ENCODE measurements around the gene PNMA1. TPM values are rescaled to one million over a fixed set of nuclear protein-coding genes. Genes with fewer than 3 reads are reported as not detected.

Gene PNMA1
- total RNA-seq, 1 experiment from 2014 or later: 24.6 TPM

- ATAC-seq (no peak), DNase-seq (ENCODE audit: low read depth, low spot score) (no peak)
- no peak overlapping the region for H3K9ac ChIP-seq (ENCODE audit: low read length)
- H2AFZ ChIP-seq (ENCODE audit: low read depth, low read length, poor library complexity, severe bottlenecking): no peak overlapping the region
- H4K20me1 ChIP-seq (ENCODE audit: insufficient read depth): no peaks in the 10 kb centered on the region
- H3K36me3 ChIP-seq (ENCODE audit: control insufficient read depth in 1 of 2, insufficient read depth in 2 of 2, low read length in 2 of 2): peaks cover 23 to 34% of the 10 kb centered on the region in 2 experiments; a peak in 3 of 4 replicates
- no peak overlapping the region for H3K4me2 ChIP-seq (ENCODE audit: low read length)
- no peak for TF ChIP-seq CBX3 (IDR thresholded peaks at IDR 0.05; ENCODE audit: low read depth)
- no peak for TF ChIP-seq EGR1 (IDR thresholded peaks at IDR 0.05; ENCODE audit: low read depth)
- no peak for TF ChIP-seq CEBPB (IDR thresholded peaks at IDR 0.05; ENCODE audit: low read depth)
- TF ChIP-seq YY1 (IDR thresholded peaks at IDR 0.05; ENCODE audit: extremely low read depth, insufficient replicate concordance, low read depth, low read length): no peak
- TF ChIP-seq JUND (IDR thresholded peaks at IDR 0.05): no peak
- no peak for TF ChIP-seq POLR2A (IDR thresholded peaks at IDR 0.05; ENCODE audit: borderline replicate concordance, extremely low read depth, insufficient read depth, insufficient read length)
- no peak for TF ChIP-seq SRF (IDR thresholded peaks at IDR 0.05; ENCODE audit: low read depth)
- TF ChIP-seq, protein P1, sequence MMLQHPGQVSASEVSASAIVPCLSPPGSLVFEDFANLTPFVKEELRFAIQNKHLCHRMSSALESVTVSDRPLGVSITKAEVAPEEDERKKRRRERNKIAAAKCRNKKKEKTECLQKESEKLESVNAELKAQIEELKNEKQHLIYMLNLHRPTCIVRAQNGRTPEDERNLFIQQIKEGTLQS (IDR thresholded peaks at IDR 0.05): no peak
- TF ChIP-seq TCF7L2 (IDR thresholded peaks at IDR 0.05; ENCODE audit: borderline replicate concordance, extremely low read depth, insufficient read depth, insufficient read length): no peak
- no peak for TF ChIP-seq POLR2AphosphoS5 (IDR thresholded peaks at IDR 0.05; ENCODE audit: low read depth, low read length)
- peaks cover 9% of the 10 kb centered on the region for H3K79me2 ChIP-seq (ENCODE audit: insufficient read depth, low read length)
- H3K27me3 ChIP-seq (ENCODE audit: insufficient read depth, low read length): no peaks in the 10 kb centered on the region
- intact Hi-C loops (cut with micrococcal nuclease): no loop called here
- H3K9me3 ChIP-seq (ENCODE audit: control insufficient read depth in 1 of 2, insufficient read depth in 1 of 2, low read depth in 1 of 2, low read length in 2 of 2): no peaks in the 10 kb centered on the region
- POLR2A ChIA-PET: no interaction called here
- CTCF ChIA-PET: no interaction called here
- no peaks in the 10 kb centered on the region for H3K9me2 ChIP-seq (ENCODE audit: insufficient read depth)
- H3K4me1 ChIP-seq (ENCODE audit: control insufficient read depth in 1 of 2, insufficient read depth in 2 of 2, low read length in 2 of 2): peaks cover 15 to 17% of the 10 kb centered on the region in 2 experiments
- no peak overlapping the region for H3K4me3 ChIP-seq (replicated peaks in 1 of 2; ENCODE audit: low read depth in 1 of 2, low read length in 2 of 2)
- RAD21 ChIA-PET (ENCODE audit: low non-redundant PET in 1 of 2, low total read pairs in 2 of 2, uncharacterized antibody in 2 of 2, unreplicated experiment in 2 of 2): interaction anchor here in 1 of 2 experiments (0.7 kb wide), 1 partner anchor 10 kb away, joined by 6 read pairs; no protein-coding TSS in a partner anchor
- no peak overlapping the region for H3K27ac ChIP-seq (ENCODE audit: low read depth, low read length)
- BruUV-seq (replicated peaks): no TSS peak
These were observed 3.7 kb upstream of the PNMA1 start for GRCh38 chr14:73717711-73718417.

DNA sequence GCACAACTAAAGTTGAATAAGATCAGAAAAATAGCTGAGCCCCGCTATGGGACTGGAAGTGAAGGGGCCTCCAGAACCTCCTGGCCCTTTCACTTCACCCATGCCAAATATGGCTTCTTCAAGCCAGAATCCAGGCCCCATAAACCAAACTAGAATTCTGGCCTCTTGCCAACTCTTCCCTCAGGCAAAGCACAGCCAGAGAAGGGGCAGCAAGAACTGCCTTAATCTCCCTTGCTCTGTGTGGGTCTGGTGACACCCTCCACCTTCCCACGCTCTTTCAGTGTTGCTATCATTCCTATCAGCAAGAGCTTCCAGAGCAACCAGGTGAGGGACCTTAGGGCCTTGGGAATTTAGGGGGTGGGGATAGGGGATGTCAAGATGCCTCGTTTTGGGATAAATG lies 3.1 kb upstream of the PNMA1 start:
- H3K4me3 ChIP-seq (replicated peaks in 1 of 2; ENCODE audit: low read depth in 1 of 2, low read length in 2 of 2): no peak overlapping the region
- H3K4me2 ChIP-seq (ENCODE audit: low read length): no peak overlapping the region
- H3K9ac ChIP-seq (ENCODE audit: low read length): no peak overlapping the region
- H3K9me3 ChIP-seq (ENCODE audit: control insufficient read depth in 1 of 2, insufficient read depth in 1 of 2, low read depth in 1 of 2, low read length in 2 of 2): no peaks in the 10 kb centered on the region
- no peak overlapping the region for H2AFZ ChIP-seq (ENCODE audit: low read depth, low read length, poor library complexity, severe bottlenecking)
- POLR2A ChIA-PET: no interaction called here
- peaks cover 20 to 23% of the 10 kb centered on the region in 2 experiments for H3K4me1 ChIP-seq (ENCODE audit: control insufficient read depth in 1 of 2, insufficient read depth in 2 of 2, low read length in 2 of 2)
- no peak for ATAC-seq
- no peak for DNase-seq (ENCODE audit: low read depth, low spot score)
- intact Hi-C loops (cut with micrococcal nuclease): no loop called here
- H3K27ac ChIP-seq (ENCODE audit: low read depth, low read length): no peak overlapping the region
- CTCF ChIA-PET: no interaction called here
- no peaks in the 10 kb centered on the region for H4K20me1 ChIP-seq (ENCODE audit: insufficient read depth)
- no peaks in the 10 kb centered on the region for H3K27me3 ChIP-seq (ENCODE audit: insufficient read depth, low read length)
- no TSS peak for BruUV-seq (replicated peaks)
- H3K36me3 ChIP-seq (ENCODE audit: control insufficient read depth in 1 of 2, insufficient read depth in 2 of 2, low read length in 2 of 2): peaks cover 17 to 28% of the 10 kb centered on the region in 2 experiments; a peak in 3 of 4 replicates
- RAD21 ChIA-PET (ENCODE audit: low non-redundant PET in 1 of 2, low total read pairs in 2 of 2, uncharacterized antibody in 2 of 2, unreplicated experiment in 2 of 2): no interaction called here
- H3K9me2 ChIP-seq (ENCODE audit: insufficient read depth): no peaks in the 10 kb centered on the region
- peaks cover 14% of the 10 kb centered on the region for H3K79me2 ChIP-seq (ENCODE audit: insufficient read depth, low read length)
- TF ChIP-seq TCF7L2 (IDR thresholded peaks at IDR 0.05; ENCODE audit: borderline replicate concordance, extremely low read depth, insufficient read depth, insufficient read length) (no peak), REST (IDR thresholded peaks at IDR 0.05; ENCODE audit: low read depth) (no peak), EZH2phosphoT487 (IDR thresholded peaks at IDR 0.05; ENCODE audit: borderline replicate concordance) (no peak), POLR2AphosphoS5 (IDR thresholded peaks at IDR 0.05; ENCODE audit: low read depth, low read length) (no peak), EGR1 (IDR thresholded peaks at IDR 0.05; ENCODE audit: low read depth) (no peak), RAD21 (IDR thresholded peaks at IDR 0.05; ENCODE audit: low read depth) (no peak), FOSL1 (IDR thresholded peaks at IDR 0.05; ENCODE audit: low read depth) (no peak), ZNF274 (IDR thresholded peaks at IDR 0.05; ENCODE audit: low read depth, low read length) (no peak)

Data from HCT116 (cell line).